CD4-positive, alpha-beta T cell treated with Interleukin-17A for 4 hours (primary cell): ENCODE data around the gene PXMP4.

Experiments
- DNase-seq: peaks from one replicate; pipeline ENCODE4 v3.0.0-alpha.2; 2020; ENCODE audit warnings: mixed read lengths

The PXMP4 gene

GRCh38 chr20:33731693-33732165 lies 11.6 kb upstream of the PXMP4 start, which contains the start of gene ZNF341:
Gene ZNF341 (plus strand): TSS chr20:33731996. CDS start chr20:33732022, 26 bp downstream.
- peak; percentile 92 for DNase-seq

- DNase-seq = no peak
Observed at GRCh38 chr20:33730946-33731692, 11.0 kb upstream of the PXMP4 start.

DNA sequence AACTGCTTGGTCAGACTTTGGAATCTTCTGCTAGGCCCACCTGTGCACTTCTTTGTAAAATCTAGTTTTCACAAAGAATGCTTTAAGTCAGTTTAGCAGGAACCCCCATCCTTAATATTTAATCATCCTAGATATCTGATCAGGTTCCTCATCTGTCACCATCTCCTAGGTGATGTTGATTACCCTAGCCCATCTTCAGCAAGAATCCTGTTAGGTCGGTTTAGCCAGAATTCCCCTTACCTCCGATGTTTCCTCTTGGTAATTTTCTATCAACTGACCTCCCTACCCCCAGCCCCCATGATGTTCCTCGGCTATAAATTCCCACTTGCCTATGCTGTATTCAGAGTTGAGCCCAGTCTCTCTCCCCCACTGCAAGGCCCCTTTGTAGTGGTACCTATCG lies 9.0 kb upstream of the PXMP4 start:
- DNase-seq = no peak

- DNase-seq = no peak
Observed at GRCh38 chr20:33728463-33728862, 8.4 kb upstream of the PXMP4 start.

- no peak for DNase-seq
Observed at GRCh38 chr20:33727806-33728205, 7.7 kb upstream of the PXMP4 start.

DNA sequence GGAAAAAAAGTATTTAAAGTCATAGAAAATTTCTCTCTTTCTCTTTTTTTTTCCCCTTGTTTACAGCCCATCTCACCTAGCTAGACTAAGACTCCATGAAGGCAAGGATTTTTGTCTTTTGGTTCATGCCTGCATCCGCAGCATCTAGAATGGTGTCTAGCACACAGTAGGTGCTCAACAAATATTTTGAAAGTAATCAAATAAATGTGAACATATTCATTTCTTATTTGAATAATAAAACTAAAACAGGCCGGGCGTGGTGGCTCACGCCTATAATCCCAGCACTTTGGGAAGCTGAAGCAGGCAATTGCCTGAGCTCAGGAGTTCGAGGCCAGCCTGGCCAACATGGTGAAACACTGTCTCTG lies 7.0 kb upstream of the PXMP4 start:
- no peak for DNase-seq

GRCh38 chr20:33725607-33726264 lies 5.6 kb upstream of the PXMP4 start:
- DNase-seq = no peak

GRCh38 chr20:33724439-33725094 lies 4.5 kb upstream of the PXMP4 start:
- DNase-seq = no peak

- DNase-seq = no peak
Observed at GRCh38 chr20:33721391-33722140, 1.5 kb upstream of the PXMP4 start.

- no peak for DNase-seq
Observed at GRCh38 chr20:33719277-33719988, 677 bp downstream of the PXMP4 start.

DNA sequence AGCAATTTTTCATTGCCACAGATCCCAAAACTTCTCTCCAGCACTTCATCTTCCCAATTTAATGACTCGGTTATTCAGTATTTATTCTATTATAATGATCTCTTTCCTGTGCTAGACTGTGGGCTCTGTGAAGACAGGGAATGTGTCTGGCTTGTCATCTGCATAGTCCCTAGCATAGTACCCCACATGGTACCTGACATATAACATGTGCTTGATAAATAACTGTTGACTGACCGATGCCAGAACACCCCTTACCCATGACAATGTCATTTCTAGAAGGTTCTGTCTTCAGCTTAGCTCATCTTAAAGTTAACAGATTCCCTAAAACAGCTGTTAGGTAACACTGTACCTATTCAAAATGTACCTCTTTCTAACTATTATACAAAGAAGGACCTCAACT lies 3.6 kb downstream of the PXMP4 start:
- no peak for DNase-seq

- no peak for DNase-seq
Observed at GRCh38 chr20:33713865-33714367, 6.2 kb downstream of the PXMP4 start.

DNA sequence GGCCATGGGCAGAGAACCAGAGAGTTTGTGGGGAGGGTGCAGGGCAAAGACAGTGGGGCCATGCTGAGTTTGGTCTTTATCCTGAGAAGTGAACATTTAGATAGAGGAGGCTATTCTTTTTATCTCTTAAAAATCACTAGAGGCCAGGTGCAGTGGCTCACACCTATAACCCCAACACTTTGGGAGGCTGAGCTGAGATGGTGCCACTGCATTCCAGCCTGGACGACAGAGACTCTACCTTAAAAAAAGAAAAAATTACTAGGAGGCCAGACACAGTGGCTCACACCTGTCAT lies 8.7 kb downstream of the PXMP4 start:
- no peak for DNase-seq

GRCh38 chr20:33710681-33711445 lies 9.2 kb downstream of the PXMP4 start:
- DNase-seq = no peak

GRCh38 chr20:33709905-33710541 lies 10.1 kb downstream of the PXMP4 start:
- no peak for DNase-seq

DNA sequence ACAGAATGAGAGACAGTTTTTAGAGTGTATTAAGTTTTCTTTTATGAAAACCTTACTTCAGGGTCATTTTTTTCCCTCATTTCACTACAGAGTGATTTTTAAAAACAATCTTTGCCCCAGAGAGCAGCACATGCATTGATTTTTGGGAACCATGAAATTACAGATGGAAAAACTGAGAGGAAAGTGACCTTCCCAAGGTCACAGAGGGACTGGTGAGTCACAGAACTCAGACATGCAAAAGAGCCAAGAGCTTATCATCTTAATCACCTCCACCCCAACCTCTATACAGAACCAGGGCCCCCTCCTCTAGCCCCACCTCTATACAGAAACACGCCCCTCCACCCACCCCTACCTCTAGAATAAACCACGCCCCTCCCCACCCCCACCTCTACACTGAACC lies 10.7 kb downstream of the PXMP4 start:
- no peak for DNase-seq

DNA sequence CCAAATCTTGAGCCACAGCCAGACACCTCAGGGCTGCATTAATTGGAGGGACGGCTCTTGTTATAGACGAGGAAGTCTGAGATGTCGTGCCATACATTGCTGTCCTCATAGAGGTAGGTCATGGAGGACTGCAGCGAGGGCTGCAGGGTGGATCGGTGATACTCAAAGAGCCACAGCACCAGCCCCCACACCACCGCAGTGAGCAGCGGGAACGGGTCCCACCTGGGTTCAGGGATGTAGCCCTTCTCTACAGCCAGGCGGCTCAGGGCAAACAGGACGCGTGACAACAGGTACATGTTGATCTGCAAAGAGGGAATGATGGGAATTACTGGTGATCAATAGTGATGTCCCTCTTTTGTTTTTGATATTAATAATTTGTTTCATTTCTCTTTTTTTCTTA lies 12.4 kb downstream of the PXMP4 start:
- no peak for DNase-seq

DNA sequence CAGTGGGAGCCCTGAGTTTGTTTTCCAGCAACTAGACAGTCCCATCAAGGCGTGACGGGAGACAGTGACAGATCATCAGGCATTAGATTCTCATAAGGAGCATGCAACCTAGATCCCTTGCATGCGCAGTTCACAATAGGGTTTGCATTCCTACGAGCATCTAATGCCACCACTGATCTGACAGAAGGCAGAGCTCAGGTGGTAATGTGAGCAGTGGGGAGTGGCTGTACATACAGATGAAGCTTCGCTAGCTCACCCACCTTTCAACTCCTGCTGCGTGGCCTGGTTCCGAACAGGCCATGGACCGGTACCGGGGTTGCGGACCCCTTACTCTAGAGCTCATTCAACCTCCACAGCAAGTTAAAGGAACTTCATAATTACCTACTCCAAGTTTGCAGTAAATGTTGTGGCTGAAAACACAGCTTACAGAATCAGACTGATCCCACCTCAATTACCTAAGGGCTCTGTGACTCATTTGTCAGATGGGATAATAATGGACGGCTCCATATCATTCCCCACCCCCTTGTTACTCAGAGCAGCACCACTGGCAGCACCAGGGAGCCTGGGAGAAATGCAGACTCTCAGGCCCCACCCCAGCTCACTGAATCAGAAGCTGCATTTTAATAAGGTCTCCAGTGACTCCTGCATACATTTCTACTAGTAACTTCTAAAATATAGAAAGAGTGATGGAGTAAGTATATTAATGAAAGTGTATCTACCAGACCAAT lies 15.7 kb downstream of the PXMP4 start:
- DNase-seq = no peak

DNA sequence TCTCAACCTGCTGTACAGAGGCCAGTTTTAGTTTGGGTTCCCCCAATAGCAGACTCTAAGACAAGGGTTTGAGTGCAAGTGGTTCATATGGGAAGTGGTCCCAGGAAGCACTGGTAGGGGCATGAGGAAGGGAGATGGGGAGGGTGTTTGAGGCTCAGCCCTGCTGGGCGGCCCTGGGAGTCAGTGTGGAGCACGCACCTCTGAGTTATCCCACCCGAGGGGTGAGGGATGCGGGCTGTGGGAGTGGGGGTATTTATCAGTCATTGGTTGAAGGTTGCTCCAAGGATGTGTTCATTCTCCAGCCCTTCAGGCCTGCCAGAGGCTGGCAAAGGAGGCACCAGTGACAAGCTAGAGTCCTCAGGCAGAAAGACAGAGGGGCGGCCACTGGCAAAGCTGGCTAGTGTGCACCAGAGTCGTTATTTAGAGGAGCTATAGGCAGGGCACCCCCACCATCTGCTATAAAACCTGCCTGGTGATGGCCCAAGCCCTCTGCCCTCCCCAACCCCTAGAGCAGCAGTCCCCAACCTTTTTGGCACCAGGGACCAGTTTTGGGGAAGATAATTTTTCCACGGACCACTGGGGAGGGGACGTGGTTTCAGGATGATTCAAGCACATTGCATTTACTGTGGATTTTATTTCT lies 16.5 kb downstream of the PXMP4 start:
- DNase-seq = no peak

- DNase-seq = no peak
Observed at GRCh38 chr20:33702861-33703260, 17.2 kb downstream of the PXMP4 start.
